Measurements from ENCODE around the gene DCAF12.

DNA sequence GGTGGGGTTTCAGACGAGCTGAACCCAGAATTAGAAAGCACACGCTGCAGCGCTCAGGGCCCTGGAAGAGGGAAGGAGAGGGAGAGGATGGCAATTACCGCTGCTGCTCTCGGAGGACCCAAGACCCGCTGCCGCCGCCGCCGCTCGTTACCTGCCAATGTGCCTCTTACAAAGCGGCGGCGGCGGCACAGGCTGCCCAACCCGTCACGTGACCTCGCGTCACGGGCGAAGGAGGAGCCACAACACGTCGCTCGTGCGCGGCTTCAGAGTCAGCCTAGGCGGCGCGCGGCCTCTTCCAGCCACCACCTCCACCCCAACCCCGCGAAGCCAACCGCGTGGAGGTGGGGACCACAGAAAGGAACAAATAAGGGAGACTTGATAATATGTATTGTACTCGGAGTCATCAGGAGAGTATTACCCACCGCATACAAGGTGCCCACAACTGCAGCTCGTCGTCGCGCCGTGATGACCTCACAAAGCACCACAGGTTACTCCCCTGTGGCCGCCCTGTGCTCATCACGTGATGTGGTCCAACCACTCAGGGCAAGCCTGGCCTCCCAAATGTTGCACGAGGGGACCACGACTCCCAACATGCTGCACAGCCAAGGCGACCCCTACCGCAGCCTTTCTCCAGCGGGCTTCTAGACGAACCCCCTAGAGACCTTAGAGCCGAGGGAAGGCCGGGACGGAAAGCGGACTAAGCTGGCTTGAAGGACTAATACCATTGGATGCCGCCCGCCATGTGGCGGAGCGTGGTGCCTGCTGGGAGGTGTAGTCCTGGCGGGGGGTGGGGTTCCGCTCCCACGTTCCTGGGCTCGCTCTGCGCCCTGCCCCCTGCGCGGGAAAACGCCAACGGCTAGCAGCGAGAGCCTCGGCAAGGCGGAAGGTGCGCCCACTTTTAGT is 77.5 kb downstream of the DCAF12 start, which contains the start of gene UBAP2:
- TF ChIP-seq RXRA (IDR thresholded peaks at IDR 0.05; ENCODE audit: borderline replicate concordance, low read depth) (no peak), SIN3A (IDR thresholded peaks at IDR 0.05; ENCODE audit: borderline replicate concordance, low read depth, low read length) (peak; percentile 24; the same call in 1 of the 2 replicates), NFIC (IDR thresholded peaks at IDR 0.05; ENCODE audit: borderline replicate concordance) (no peak), EZH2phosphoT487 (IDR thresholded peaks at IDR 0.05; ENCODE audit: borderline replicate concordance, low read depth) (no peak), POLR2AphosphoS5 (IDR thresholded peaks at IDR 0.05; ENCODE audit: low read depth, low read length) (peak; percentile 98), YY1 (IDR thresholded peaks at IDR 0.05; ENCODE audit: low read depth) (peak; percentile 83), JUND (IDR thresholded peaks at IDR 0.05) (no peak), FOSL2 (IDR thresholded peaks at IDR 0.05; ENCODE audit: borderline replicate concordance, low read depth) (no peak)
- TF ChIP-seq, protein P1, sequence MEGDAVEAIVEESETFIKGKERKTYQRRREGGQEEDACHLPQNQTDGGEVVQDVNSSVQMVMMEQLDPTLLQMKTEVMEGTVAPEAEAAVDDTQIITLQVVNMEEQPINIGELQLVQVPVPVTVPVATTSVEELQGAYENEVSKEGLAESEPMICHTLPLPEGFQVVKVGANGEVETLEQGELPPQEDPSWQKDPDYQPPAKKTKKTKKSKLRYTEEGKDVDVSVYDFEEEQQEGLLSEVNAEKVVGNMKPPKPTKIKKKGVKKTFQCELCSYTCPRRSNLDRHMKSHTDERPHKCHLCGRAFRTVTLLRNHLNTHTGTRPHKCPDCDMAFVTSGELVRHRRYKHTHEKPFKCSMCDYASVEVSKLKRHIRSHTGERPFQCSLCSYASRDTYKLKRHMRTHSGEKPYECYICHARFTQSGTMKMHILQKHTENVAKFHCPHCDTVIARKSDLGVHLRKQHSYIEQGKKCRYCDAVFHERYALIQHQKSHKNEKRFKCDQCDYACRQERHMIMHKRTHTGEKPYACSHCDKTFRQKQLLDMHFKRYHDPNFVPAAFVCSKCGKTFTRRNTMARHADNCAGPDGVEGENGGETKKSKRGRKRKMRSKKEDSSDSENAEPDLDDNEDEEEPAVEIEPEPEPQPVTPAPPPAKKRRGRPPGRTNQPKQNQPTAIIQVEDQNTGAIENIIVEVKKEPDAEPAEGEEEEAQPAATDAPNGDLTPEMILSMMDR (IDR thresholded peaks at IDR 0.05): 0 out of 2 replicates have a peak, but pooled peaks have one; percentile 11

All from SK-N-SH (cell line).